SKM-1 treated with dmso at 0.1 percent for 144 hours (cell line): ENCODE data around the gene NOL4L.

Experiments
- DNase-seq: peaks from one replicate; lab custom pipeline; 2025; ENCODE audit not compliant: unreplicated experiment; lab: John Stamatoyannopoulos, UW

The NOL4L gene

DNA sequence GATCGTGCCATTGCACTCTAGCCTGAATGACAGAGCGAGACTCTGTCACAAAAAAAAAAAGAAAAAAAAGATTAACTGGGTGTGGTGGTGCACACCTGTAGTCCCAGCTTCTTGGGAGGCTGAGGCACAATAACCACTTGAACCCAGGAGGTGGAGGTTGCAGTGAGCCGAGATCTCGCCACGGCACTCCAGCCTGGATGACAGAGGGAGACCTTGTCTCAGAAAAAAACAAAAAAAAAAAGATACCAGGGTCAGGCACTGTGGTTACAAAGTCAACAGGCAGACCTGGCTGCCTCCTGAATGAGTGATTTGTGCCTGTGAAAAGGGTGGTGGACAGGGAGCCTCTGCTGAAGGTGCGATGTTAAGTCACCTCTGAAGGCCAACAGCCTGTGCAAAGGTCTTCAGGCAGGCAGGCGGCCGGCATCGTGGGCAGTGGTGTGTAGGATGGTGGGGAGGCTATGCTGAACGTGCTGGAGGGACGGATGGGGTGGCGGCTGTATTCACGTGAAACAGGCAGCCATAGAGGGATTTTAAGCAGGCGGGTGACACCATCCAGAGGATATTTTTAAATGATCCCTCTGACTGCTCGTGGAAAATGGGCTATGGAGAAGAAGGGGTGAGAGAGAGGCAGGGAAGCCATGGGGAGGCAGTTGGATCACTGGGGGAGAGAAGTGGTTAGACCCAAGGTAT lies 41.4 kb downstream of the NOL4L start:
- DNase-seq: no peak

GRCh38 chr20:32542259-32542615 lies 42.9 kb downstream of the NOL4L start:
- DNase-seq: no peak

DNA sequence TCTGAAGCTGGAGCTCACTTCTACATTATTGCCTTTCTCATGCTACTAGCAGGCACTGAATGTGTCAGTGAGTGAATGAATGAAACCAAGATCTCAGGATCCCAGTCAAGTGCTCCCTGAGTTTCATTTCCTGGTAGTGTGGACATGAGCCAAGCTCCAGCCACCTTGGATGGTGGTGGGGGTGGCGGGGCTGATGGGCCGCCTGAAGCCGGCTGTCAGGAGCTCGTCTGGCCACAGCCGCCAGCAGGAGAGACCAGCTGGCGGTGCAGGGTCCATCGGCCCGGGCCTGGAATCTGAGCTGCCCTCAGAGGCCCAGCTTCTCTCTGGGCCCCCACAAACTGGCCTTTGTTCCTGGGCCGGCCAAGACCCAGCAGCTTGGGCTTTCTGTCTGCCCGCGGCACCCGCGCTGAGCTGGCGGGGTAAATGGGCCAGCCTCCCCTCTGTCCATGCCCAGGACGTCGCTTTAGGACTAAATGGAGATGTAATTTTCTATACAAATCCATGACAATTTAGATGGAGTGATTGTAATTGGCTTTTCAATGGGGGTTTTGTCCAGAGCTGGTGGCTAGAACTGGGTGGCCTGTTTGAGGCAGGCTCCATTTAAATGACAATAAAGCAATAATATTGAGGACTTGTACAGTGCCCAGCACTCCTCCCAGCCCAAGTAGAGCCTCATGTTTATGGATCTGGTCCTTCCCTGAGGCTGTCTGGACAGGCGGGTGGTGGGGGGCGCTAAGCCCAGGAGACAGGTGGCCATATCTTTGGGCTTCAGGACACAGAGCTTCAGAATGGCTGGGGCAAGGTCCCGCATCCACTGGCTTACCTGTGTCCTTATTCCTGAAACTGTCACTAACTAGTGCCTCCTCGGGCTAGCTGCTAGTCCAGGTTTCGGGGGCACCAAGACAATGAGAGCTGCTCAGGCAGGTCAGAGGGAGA lies 43.5 kb downstream of the NOL4L start:
- no peak for DNase-seq

GRCh38 chr20:32539817-32540675 lies 45.1 kb downstream of the NOL4L start:
- DNase-seq: peak; percentile 27

DNA sequence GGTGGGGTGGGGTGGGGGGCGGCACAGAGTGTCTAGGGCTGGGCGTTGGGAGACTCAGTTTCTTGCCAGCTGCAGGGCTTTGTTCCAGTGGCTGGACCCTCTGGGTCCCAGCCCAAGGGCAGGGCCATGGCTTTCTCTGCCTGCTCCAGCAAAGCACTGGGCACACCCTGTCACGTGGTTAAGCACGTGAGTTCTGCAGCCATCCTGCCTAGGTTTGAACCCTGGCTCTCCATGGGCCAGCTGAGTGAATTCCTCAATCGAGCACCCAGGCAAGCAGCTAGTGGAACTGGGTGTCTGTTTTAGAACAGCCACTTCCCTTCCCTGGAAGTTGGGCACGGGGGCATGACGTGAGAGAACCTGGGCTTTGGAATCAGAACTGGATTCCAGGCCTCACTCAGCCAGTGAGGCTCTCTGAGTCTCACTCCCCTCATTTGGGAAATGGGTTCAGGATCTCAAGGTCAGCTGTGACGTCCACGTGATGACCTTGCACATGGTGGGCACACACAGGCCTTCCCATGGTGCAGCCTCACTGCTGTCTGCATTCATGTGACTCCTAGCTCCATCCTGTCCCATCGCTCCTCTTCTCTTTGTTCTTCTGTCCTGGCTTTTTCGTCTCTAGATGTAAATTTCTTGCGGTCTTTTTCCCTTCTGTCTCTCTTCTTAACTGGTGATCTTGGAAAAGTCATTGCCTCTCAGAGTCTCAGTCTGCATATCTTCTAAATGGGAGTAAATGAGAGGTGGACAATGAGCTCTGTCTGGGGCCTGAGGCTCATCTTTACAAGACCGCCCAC lies 45.9 kb downstream of the NOL4L start:
- DNase-seq: no peak

DNA sequence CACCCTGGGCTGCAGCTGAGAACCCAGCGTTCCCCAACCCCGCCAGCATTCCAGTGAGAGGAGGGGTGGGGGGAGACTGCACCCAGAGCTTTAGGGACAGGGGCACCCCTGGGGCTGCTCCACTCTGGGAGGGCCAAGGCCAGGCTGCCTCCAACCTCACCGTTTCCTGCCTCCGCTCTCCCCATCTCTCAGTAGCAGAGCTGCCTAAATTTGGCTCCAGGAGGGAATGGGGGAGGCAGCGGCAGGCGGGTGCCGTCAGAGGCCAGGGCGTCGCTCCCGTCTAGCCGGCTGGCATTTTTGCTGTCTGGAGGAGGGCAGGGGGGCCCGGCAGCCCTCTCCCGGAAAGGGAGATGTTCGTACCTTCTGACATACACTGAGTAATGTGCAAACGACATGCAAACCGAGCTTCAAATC lies 46.6 kb downstream of the NOL4L start:
- DNase-seq: no peak

GRCh38 chr20:32537657-32538525 lies 47.2 kb downstream of the NOL4L start:
- DNase-seq: no peak

DNA sequence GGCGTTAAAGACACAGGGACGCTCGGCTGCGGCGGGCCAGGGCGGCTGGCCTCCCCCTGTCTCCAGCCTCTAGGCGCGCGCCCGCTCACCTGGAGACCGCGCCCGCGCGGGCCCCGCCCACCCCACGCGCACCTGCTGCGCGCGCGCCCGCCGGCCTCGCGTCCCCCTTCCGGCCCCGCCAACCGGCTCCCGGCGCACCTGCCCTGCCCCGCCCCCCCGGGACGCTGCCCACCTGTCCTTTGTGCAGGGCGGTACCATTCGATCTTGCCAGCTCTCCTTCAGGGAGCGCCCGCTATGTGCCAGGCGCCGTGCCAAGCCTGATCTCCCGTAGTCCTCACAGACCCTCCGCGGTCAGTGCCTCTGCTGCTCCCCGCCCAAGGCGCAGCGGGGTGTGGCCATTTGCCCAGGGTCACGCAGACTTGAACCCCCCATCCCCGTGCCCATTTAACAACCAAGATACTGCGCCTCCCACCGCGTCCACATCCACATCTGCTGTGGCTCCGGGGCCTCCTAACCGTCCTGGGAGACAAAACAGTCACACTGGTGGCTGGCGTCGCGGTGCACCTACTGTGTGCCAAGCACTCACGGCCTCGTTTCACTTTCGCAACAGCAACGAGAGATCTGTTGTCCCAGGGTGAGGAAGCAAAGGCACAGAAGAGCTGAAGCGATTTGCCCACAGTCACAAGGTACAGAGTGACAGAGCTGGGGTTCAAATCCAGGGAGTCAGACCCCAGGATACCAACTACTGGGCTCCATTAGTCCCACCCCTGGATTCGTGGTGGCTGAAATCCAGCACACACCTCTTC lies 48.1 kb downstream of the NOL4L start:
- DNase-seq: no peak

DNA sequence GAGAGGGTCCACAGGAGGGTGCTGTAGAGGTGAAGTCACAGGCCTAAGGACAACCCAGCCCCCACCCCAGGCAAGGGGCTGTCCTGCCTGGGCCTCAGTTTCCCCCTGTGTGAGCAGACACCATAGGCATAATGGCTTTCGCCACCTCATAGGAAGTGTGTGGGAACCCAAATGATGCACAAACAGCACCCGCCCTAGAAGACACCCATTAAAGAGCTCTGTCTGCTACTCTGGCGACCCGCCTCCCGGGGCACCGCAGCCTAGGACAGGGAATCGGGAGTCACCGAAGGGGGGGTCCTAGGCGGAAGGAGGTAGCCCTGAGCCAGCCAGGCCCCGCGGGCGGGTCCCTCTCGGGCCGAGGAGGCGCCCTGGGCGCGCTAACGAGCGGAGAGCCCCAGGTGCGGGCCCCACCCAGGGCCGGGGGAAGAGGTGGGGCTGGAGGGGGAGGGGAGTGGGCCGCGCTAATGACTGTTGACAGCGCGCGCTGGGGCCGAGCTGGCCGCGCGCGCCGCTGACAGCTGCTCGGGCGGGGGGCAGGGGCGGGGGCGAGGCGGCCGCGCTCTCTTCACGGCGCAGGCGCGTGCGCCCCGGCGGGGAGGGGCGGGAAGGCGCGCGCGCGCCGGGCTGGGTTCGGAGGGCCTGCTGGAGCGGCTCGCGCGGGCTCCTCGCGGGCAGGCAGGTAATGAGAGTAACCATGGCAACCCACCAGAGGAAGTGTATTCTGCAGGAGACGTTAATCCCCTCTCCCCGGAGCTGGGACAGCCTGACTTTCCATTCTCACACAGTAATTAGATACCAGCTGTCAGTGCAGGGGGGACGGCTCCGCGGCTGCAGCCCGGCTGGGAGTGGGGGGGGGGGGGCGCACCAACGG lies 48.9 kb downstream of the NOL4L start:
- no peak for DNase-seq

- no peak for DNase-seq
These were observed 49.7 kb downstream of the NOL4L start for GRCh38 chr20:32535316-32535952.

DNA sequence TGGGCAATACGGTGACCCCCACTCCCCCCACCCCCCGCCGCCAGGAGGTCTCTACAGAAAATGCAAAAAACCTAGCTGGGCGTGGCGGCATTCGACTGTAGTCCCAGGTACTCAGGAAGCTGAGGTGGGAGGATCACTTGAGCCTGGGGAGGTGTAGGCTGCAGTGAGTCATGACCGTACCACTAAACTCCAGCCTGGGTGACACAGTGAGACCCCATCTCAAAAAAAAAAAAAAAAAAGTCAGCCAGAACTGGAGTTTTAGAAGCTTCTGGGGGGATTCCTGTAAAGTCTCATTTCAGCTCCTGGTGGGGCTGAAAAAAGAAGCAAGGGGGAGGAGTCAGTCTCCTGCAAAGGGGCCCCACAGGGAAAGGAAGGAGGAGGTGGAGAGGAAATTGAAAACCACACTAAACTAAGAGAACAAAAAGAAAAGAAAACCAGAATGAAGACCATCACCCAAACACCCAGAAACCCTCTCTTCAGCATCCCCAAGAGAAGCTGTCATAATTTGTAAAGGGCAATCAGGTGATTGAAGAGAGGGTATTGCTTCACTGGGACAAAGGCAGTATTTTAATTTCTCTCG lies 50.4 kb downstream of the NOL4L start:
- DNase-seq: no peak

GRCh38 chr20:32533732-32534131 lies 51.4 kb downstream of the NOL4L start:
- no peak for DNase-seq

GRCh38 chr20:32532246-32532645 lies 52.9 kb downstream of the NOL4L start:
- no peak for DNase-seq

DNA sequence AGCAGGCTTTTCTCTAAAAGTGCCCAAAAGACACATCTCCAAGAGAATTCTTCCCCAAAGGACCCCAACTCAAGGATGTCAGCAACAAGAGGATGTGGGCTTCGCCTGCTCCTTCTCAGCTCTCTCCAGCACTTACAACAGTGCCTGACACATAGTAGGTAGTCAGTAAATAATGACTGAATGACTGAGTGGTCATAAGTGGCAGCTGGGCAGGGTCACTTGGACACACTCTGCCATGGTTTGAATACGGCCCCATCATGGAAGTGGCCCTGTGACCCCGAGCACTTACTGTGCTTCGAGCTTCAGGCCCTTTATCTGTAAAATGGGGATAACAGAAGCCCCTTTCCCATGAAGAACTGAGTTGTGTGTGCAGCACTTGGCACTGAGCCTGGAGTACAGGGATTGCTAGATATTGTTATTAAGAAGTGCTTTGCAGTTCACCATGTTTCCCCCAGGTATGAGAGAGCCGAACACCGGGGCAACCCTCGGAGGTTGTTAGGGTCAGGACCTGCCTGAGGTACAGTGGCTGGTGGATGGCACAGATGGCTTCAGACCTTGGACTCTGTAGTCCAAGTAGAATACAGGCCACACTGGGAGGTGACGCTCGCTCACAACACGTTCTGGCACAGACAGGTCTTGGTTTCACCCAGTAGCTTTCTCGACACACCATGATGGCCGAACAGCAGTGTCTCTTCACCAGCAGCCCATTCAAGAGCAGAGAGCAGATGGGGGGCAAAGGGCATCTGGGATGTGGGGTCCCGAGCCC lies 56.0 kb downstream of the NOL4L start:
- no peak for DNase-seq

- no peak for DNase-seq
These were observed 56.8 kb downstream of the NOL4L start for GRCh38 chr20:32528171-32528891.
